HG02678 (cell line): ENCODE data around the gene SERTAD3.
"Not testable (repeated sequence)": the region's sequence is repeated elsewhere in the genome, so short reads cannot be mapped to it uniquely, and the experiment has no call there.

Source experiments
- ATAC-seq: cut with Tn5 transposase; IDR thresholded peaks from one replicate; pipeline ENCODE4 v1.9.1; 2021; ENCODE audit warnings: mild to moderate bottlenecking, moderate library complexity; ENCODE audit not compliant: unreplicated experiment

The SERTAD3 gene

GRCh38 chr19:40444000-40444824 lies at the start of gene SERTAD3:
Gene SERTAD3 (minus strand): TSS chr19:40444335. CDS start chr19:40442080, 2,255 bp downstream.
- peak; percentile 70 for ATAC-seq

GRCh38 chr19:40493778-40494177 lies 49.6 kb upstream of the SERTAD3 start:
- no peak for ATAC-seq

GRCh38 chr19:40492274-40492673 lies 48.1 kb upstream of the SERTAD3 start:
- ATAC-seq: no peak

GRCh38 chr19:40489882-40490230 lies 45.7 kb upstream of the SERTAD3 start:
- ATAC-seq: no peak

GRCh38 chr19:40486017-40486416 lies 41.9 kb upstream of the SERTAD3 start:
- no peak for ATAC-seq

- not testable (repeated sequence) for ATAC-seq
These were observed 31.9 kb upstream of the SERTAD3 start for GRCh38 chr19:40475878-40476644.

- ATAC-seq: no peak
These were observed 30.6 kb upstream of the SERTAD3 start for GRCh38 chr19:40474737-40475136.

GRCh38 chr19:40472516-40472915 lies 28.4 kb upstream of the SERTAD3 start:
- no peak for ATAC-seq

- ATAC-seq: no peak
These were observed 27.0 kb upstream of the SERTAD3 start for GRCh38 chr19:40471111-40471510.

GRCh38 chr19:40469011-40469410 lies 24.9 kb upstream of the SERTAD3 start:
- no peak for ATAC-seq

GRCh38 chr19:40466985-40467734 lies 23.0 kb upstream of the SERTAD3 start, which contains the start of gene SPTBN4:
Gene SPTBN4 (plus strand): TSS chr19:40467001. CDS start chr19:40472622, 5,621 bp downstream.
- ATAC-seq: no peak

GRCh38 chr19:40466219-40466984 lies 22.3 kb upstream of the SERTAD3 start:
- peak; percentile 14 for ATAC-seq

GRCh38 chr19:40465557-40466218 lies 21.6 kb upstream of the SERTAD3 start, which contains the start of gene BLVRB:
Gene BLVRB (minus strand): TSS chr19:40465745. CDS start chr19:40465688, 57 bp downstream.
- ATAC-seq: peak; percentile 86

- ATAC-seq: no peak
These were observed 21.0 kb upstream of the SERTAD3 start for GRCh38 chr19:40465025-40465556.

- ATAC-seq: no peak
These were observed 20.2 kb upstream of the SERTAD3 start for GRCh38 chr19:40464059-40465024.

- not testable (repeated sequence) for ATAC-seq
These were observed 19.5 kb upstream of the SERTAD3 start for GRCh38 chr19:40463587-40464037.

- ATAC-seq: no peak
These were observed 17.6 kb upstream of the SERTAD3 start for GRCh38 chr19:40461669-40462221.

- ATAC-seq: no peak
These were observed 16.1 kb upstream of the SERTAD3 start for GRCh38 chr19:40460185-40460584.
